ENCODE results near the gene GYPA.
"Not testable (repeated sequence)": the region's sequence is repeated elsewhere in the genome, so short reads cannot be mapped to it uniquely, and the experiment has no call there.

GYPA gene

DNA sequence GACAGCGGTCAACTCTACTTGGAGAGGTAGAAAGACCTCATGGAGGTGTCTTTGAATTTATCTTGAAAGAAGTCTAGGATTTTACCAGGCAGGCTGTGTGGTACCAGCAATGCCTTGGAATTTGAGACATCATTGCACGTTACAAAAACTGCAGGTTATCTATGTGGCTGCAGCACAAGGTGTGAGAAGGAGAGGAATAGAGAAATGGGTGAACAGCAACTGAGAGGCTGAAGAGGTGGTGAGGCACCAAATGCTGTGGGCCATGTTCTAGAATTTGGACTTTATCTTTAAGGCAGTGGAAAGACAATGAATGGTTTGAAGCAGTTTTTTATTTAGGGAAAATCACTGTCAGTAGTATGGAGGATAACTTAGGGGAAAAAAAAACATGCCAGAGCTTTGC, 15.4 kb downstream of the GYPA start:
- H3K27me3 ChIP-seq (ENCODE audit: control insufficient read depth in 1 of 2, insufficient read depth in 2 of 2, low read length in 2 of 2); H3K36me3 ChIP-seq (ENCODE audit: insufficient read depth, low read length); H3K4me3 ChIP-seq (ENCODE audit: low read depth in 1 of 2, low read length in 2 of 2); H3K27ac ChIP-seq (ENCODE audit: low read depth, low read length); H3K4me1 ChIP-seq (ENCODE audit: insufficient read depth, low read length); H3K9ac ChIP-seq (ENCODE audit: low read length); H3K9me3 ChIP-seq (ENCODE audit: low read length): not testable (repeated sequence)

DNA sequence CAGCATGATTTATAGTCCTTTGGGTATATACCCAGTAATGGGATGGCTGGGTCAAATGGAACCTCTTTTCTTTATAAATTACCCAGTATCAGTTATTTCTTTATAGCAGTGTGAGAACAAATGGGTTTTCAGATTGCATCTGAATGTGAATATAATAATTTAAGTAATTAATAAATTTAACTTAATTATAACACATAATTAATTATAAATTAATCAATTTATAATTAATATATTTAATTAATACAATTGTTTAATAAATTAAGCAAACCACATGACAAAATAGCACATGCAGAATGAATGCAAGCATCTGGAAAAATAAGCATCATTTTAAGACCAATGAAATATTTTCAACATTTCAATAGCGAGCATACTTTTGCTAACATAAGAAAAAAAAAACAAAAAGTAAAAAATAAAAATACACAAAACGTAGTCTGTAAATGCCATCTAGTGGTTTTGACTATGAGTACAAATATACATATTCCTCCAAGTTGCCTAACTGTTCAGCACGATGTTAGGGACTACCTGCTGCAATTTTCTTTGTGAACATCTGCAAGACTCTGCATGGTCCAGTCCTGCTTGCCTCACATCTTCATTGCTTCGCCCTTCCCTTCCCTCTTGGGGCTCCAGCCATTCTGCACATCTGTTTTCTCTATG, 16.4 kb downstream of the GYPA start:
- H3K4me3 ChIP-seq (ENCODE audit: low read depth in 1 of 2, low read length in 2 of 2); H3K27ac ChIP-seq (ENCODE audit: low read depth, low read length); H3K9ac ChIP-seq (ENCODE audit: low read length); H3K27me3 ChIP-seq (ENCODE audit: control insufficient read depth in 1 of 2, insufficient read depth in 2 of 2, low read length in 2 of 2); H3K4me1 ChIP-seq (ENCODE audit: insufficient read depth, low read length); H3K36me3 ChIP-seq (ENCODE audit: insufficient read depth, low read length); H3K9me3 ChIP-seq (ENCODE audit: low read length): not testable (repeated sequence)

DNA sequence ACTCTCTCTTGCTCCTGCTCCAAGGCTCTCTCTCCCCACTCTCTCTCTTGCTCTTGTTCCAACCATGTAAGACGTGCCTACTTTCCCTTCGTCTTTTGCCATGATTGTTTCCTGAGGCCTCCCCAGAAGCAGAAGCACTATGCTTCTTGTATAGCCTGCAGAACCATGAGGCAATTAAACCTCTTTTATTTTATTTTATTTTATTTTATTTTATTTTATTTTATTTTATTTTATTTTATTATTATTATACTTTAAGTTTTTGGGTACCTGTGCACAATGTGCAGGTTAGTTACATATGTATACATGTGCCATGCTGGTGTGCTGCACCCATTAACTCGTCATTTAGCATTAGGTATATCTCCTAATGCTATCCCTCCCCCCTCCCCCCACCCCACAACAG, 17.2 kb downstream of the GYPA start:
- not testable (repeated sequence) for H3K27me3 ChIP-seq (ENCODE audit: control insufficient read depth in 1 of 2, insufficient read depth in 2 of 2, low read length in 2 of 2); H3K4me1 ChIP-seq (ENCODE audit: insufficient read depth, low read length); H3K4me3 ChIP-seq (ENCODE audit: low read depth in 1 of 2, low read length in 2 of 2); H3K36me3 ChIP-seq (ENCODE audit: insufficient read depth, low read length); H3K27ac ChIP-seq (ENCODE audit: low read depth, low read length); H3K9ac ChIP-seq (ENCODE audit: low read length); H3K9me3 ChIP-seq (ENCODE audit: low read length)

DNA sequence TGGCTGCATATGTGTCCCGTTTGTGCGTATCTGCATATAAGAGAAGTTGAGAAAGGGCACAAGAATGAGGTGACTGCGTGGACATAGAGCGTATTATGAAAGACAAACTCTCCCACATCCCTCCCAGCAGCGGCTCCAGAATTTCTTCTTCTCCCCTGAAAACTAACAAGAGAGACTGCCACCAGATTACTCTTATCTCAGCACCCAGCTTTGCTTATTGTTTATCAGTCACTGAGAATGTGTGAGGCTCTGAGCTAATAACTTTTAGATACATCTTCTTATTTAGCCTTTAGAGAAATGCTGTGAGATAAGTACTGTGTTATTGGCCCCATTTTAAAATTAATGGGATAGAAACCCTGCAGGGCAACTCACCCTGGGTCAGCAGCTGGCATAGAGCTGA, 20.8 kb downstream of the GYPA start:
- not testable (repeated sequence) for H3K27me3 ChIP-seq (ENCODE audit: control insufficient read depth in 1 of 2, insufficient read depth in 2 of 2, low read length in 2 of 2); H3K4me1 ChIP-seq (ENCODE audit: insufficient read depth, low read length); H3K36me3 ChIP-seq (ENCODE audit: insufficient read depth, low read length); H3K27ac ChIP-seq (ENCODE audit: low read depth, low read length); H3K4me3 ChIP-seq (ENCODE audit: low read depth in 1 of 2, low read length in 2 of 2); H3K9me3 ChIP-seq (ENCODE audit: low read length); H3K9ac ChIP-seq (ENCODE audit: low read length)

DNA sequence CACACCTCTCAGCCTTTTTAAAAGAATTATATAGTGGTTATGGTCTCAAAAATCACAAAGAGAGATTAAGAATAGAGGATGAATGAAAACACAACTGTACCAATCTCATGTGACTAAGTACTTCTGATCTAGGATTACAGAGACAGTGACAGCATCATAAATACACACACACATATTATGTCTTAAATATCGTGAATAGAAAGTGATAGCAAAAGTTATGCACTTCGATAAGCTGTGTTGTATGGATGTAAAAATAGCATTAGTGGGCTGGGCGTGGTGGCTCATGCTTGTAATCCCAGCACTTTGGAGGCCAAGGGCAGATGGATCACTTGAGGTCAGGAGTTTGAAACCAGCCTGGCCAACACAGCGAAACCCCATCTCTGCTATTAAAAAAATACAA, 25.0 kb downstream of the GYPA start:
- no peaks in the 10 kb centered on the region for H3K36me3 ChIP-seq (ENCODE audit: insufficient read depth, low read length)
- H3K27me3 ChIP-seq (ENCODE audit: control insufficient read depth in 1 of 2, insufficient read depth in 2 of 2, low read length in 2 of 2) = no peaks in the 10 kb centered on the region
- no peak overlapping the region for H3K27ac ChIP-seq (ENCODE audit: low read depth, low read length)
- no peak overlapping the region for H3K4me3 ChIP-seq (ENCODE audit: low read depth in 1 of 2, low read length in 2 of 2)
- H3K9me3 ChIP-seq (ENCODE audit: low read length) = no peaks in the 10 kb centered on the region
- H3K4me1 ChIP-seq (ENCODE audit: insufficient read depth, low read length) = no peaks in the 10 kb centered on the region
- H3K9ac ChIP-seq (ENCODE audit: low read length) = no peak overlapping the region

DNA sequence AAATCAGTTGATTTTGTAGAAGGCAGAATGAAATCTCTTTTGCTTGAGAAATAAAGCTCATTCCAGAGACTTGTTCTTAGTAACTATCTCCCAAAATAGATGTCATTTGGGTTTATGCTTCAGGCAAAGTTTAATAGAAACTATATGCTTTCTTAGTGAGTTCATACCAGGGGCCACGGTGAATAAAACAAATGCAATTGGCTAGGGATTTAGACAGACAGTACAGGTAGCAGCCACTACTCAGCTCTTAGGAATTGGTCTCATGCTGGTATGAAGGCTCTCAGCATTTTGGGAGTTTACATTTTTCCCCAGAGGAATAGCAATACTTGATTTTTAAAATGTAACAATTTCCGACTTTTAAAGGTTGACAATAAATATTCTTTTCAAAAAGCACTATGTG, 27.0 kb downstream of the GYPA start:
- H3K9ac ChIP-seq (ENCODE audit: low read length) = no peak overlapping the region
- H3K36me3 ChIP-seq (ENCODE audit: insufficient read depth, low read length) = no peaks in the 10 kb centered on the region
- H3K27ac ChIP-seq (ENCODE audit: low read depth, low read length) = no peak overlapping the region
- H3K4me1 ChIP-seq (ENCODE audit: insufficient read depth, low read length) = no peaks in the 10 kb centered on the region
- H3K9me3 ChIP-seq (ENCODE audit: low read length) = no peaks in the 10 kb centered on the region
- no peaks in the 10 kb centered on the region for H3K27me3 ChIP-seq (ENCODE audit: control insufficient read depth in 1 of 2, insufficient read depth in 2 of 2, low read length in 2 of 2)
- no peak overlapping the region for H3K4me3 ChIP-seq (ENCODE audit: low read depth in 1 of 2, low read length in 2 of 2)

DNA sequence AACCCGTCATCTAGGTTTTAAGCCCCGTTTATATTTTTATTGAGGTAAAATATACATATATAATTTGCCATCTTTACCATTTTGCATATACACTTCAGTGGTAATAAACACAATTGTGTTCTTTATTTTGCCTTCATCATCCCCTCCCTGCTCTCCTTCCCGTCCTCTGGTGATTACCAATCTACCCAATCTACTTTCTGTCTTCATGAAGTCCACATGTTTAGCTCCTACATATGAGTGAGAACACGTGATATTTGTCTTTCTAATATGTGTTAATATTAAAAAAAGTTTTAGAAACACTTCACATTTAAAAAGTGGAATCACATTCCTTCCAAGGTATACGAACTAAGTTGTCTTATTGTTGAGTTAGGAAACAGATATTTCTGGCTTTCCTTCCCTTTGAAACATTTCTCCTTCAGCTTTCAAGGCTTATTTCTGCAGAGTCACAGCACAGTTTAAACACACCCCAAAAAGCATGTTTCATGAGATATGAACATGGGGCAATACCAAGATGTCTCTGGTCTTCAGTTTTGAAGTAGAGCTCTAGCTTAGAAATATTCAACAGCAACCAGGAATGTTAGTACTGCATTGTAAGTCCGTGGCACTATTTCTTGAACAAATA, 35.9 kb downstream of the GYPA start:
- H3K4me3 ChIP-seq (ENCODE audit: low read depth in 1 of 2, low read length in 2 of 2) = no peak overlapping the region
- no peaks in the 10 kb centered on the region for H3K27me3 ChIP-seq (ENCODE audit: control insufficient read depth in 1 of 2, insufficient read depth in 2 of 2, low read length in 2 of 2)
- H3K27ac ChIP-seq (ENCODE audit: low read depth, low read length) = no peak overlapping the region
- H3K9me3 ChIP-seq (ENCODE audit: low read length) = no peaks in the 10 kb centered on the region
- H3K9ac ChIP-seq (ENCODE audit: low read length) = no peak overlapping the region
- H3K4me1 ChIP-seq (ENCODE audit: insufficient read depth, low read length) = no peaks in the 10 kb centered on the region
- no peaks in the 10 kb centered on the region for H3K36me3 ChIP-seq (ENCODE audit: insufficient read depth, low read length)

DNA sequence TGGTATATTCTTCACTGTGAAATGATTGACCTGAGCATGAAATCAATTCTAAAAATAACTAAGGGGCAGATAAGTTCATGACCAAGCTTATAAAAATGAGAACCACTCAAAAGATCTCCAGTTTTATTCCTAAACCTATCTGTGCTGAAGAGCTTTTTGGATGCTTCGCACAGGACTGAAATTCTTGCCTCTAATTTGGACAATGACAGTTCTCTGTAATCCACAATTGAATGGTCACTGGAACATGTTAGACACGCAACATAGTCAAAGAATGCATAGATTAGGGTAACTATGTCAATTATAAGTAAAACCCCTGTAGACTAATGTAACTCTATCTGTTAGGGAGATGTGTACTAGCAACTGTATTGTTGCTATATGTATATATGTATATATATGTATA, 42.7 kb downstream of the GYPA start:
- not testable (repeated sequence) for H3K36me3 ChIP-seq (ENCODE audit: insufficient read depth, low read length); H3K4me1 ChIP-seq (ENCODE audit: insufficient read depth, low read length); H3K9me3 ChIP-seq (ENCODE audit: low read length); H3K27ac ChIP-seq (ENCODE audit: low read depth, low read length); H3K27me3 ChIP-seq (ENCODE audit: control insufficient read depth in 1 of 2, insufficient read depth in 2 of 2, low read length in 2 of 2); H3K4me3 ChIP-seq (ENCODE audit: low read depth in 1 of 2, low read length in 2 of 2); H3K9ac ChIP-seq (ENCODE audit: low read length)

DNA sequence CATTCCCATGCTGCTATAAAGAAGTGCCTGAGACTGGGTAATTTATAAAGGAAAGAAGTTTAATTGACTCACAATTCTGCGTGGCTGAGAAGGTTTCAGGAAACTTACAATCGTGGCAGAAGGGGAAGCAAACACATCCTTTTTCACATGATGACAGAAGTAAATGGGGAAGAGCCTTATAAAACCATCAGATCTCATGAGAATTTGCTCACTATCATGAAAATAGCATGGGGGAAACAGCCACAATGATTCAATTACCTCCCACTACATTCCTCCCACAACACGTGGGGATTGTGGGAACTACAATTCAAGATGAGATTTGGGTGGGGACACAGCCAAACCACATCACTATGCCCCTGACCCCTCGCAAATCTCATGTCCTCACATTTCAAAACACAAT, 46.5 kb downstream of the GYPA start:
- H3K27ac ChIP-seq (ENCODE audit: low read depth, low read length); H3K9me3 ChIP-seq (ENCODE audit: low read length); H3K9ac ChIP-seq (ENCODE audit: low read length); H3K36me3 ChIP-seq (ENCODE audit: insufficient read depth, low read length); H3K4me3 ChIP-seq (ENCODE audit: low read depth in 1 of 2, low read length in 2 of 2); H3K27me3 ChIP-seq (ENCODE audit: control insufficient read depth in 1 of 2, insufficient read depth in 2 of 2, low read length in 2 of 2); H3K4me1 ChIP-seq (ENCODE audit: insufficient read depth, low read length): not testable (repeated sequence)

DNA sequence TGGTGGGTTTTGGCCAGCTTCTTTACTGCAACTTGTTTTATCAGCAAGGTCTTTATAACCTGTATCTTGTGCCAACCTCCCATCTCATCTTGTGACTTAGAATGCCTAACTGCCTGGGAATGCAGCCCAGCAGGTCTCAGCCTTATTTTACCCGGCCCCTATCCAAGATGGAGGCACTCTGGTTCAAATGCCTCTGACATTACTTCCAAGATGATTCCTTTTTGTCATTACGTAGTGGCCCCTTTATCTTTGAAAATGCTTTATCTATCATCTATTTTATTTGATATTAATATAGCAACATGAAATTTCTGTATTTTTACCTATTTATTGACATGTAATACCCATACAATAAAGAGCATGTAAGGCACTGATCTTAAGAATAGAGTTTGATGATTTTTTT, 49.3 kb downstream of the GYPA start:
- H3K4me3 ChIP-seq (ENCODE audit: low read depth in 1 of 2, low read length in 2 of 2); H3K9me3 ChIP-seq (ENCODE audit: low read length); H3K36me3 ChIP-seq (ENCODE audit: insufficient read depth, low read length): not testable (repeated sequence)

DNA sequence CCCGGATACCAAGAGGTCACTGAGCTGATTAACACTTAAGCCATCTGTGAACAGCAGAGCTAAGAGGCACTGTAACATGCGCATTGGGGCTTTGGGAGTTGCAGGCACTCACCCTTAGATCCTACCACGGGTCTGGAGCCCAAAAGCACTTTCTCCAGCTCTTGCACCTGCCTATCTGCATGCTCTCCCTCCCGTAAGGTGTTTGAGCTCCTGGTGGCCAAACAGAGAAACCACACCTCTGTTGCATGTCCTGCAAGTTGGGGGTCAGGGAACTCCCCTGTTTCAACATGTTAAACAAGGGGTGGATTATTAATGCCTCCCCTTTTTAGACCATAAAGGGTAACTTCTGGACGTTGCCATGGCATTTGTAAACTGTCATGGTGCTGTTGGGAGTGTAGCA, 49.8 kb downstream of the GYPA start:
- Histone ChIP-seq H3K4me1 (ENCODE audit: insufficient read depth, low read length) (no peaks in the 10 kb centered on the region), H3K27me3 (ENCODE audit: control insufficient read depth in 1 of 2, insufficient read depth in 2 of 2, low read length in 2 of 2) (no peaks in the 10 kb centered on the region), H3K9ac (ENCODE audit: low read length) (no peak overlapping the region), H3K36me3 (ENCODE audit: insufficient read depth, low read length) (no peaks in the 10 kb centered on the region), H3K9me3 (ENCODE audit: low read length) (no peaks in the 10 kb centered on the region), H3K4me3 (ENCODE audit: low read depth in 1 of 2, low read length in 2 of 2) (no peak overlapping the region), H3K27ac (ENCODE audit: low read depth, low read length) (no peak overlapping the region)

More for the DNA sequence above, 49.3 kb downstream of the GYPA start:
- H3K27ac ChIP-seq (ENCODE audit: low read depth, low read length); H3K9ac ChIP-seq (ENCODE audit: low read length); H3K4me1 ChIP-seq (ENCODE audit: insufficient read depth, low read length); H3K27me3 ChIP-seq (ENCODE audit: control insufficient read depth in 1 of 2, insufficient read depth in 2 of 2, low read length in 2 of 2): not testable (repeated sequence)

DNA sequence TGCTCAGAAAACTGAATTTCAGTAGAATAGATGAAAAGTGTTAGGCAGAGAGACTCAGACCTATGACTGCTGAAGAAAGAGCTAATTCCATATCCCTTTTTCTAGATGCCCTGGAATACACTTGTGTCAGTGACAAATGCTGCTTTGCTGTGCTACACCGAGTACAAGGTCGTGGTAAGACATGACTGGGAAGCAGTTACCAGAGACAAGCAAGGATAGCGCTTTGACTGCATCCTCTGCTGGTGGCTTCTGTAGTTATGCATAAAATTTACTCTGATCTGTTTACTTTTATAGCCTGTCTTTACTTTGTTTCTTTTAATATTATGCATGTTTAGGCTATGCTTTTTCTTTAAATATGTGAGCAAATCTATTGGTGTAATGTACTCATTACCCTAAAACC, 58.5 kb downstream of the GYPA start:
- not testable (repeated sequence) for H3K4me3 ChIP-seq (ENCODE audit: low read depth in 1 of 2, low read length in 2 of 2); H3K9ac ChIP-seq (ENCODE audit: low read length); H3K27ac ChIP-seq (ENCODE audit: low read depth, low read length); H3K36me3 ChIP-seq (ENCODE audit: insufficient read depth, low read length); H3K4me1 ChIP-seq (ENCODE audit: insufficient read depth, low read length); H3K27me3 ChIP-seq (ENCODE audit: control insufficient read depth in 1 of 2, insufficient read depth in 2 of 2, low read length in 2 of 2); H3K9me3 ChIP-seq (ENCODE audit: low read length)
